Activated CD4-positive, alpha-beta memory T cell treated with anti-CD3 and anti-CD28 coated beads, Interleukin-2, amount 10 ng/mL, durations not matched to agents 7 days and 5 days (primary cell): ENCODE results near the gene MLC1. TPM values are rescaled to one million over a fixed set of nuclear protein-coding genes. Genes with fewer than 3 reads are reported as not detected.
"Not testable (repeated sequence)": the region's sequence is repeated elsewhere in the genome, so short reads cannot be mapped to it uniquely, and the experiment has no call there.

Source experiments
- CTCF ChIA-PET: fragments of 350-600 bp; sonication (Branson Sonifier 250); formaldehyde crosslinking; loops from one replicate; lab custom pipeline; 2021; ENCODE audit warnings: antibody characterized with exemption, inconsistent platforms; lab: Charles Lee
- POLR2A ChIA-PET: fragments of 350-600 bp; sonication (Branson Sonifier 250); formaldehyde crosslinking; loops from one replicate; lab custom pipeline; 2021; ENCODE audit warnings: antibody characterized with exemption; lab: Charles Lee
- DNase-seq: peaks from one replicate; pipeline ENCODE4 v3.0.0-alpha.2; 2020
- H3K27ac Mint-ChIP-seq: one replicate; pipeline ENCODE4 v1.8.0; 2021; ENCODE audit warnings: mild to moderate bottlenecking, mixed read lengths
- H3K27me3 Mint-ChIP-seq: one replicate; pipeline ENCODE4 v1.8.0; 2021; ENCODE audit warnings: mixed read lengths
- H3K36me3 Mint-ChIP-seq: one replicate; pipeline ENCODE4 v1.8.0; 2021; ENCODE audit warnings: low read depth, mixed read lengths
- H3K4me1 Mint-ChIP-seq: one replicate; pipeline ENCODE4 v1.8.0; 2021; ENCODE audit warnings: mixed read lengths
- H3K4me3 Mint-ChIP-seq: one replicate; pipeline ENCODE4 v1.8.0; 2021; ENCODE audit warnings: mild to moderate bottlenecking, mixed read lengths
- H3K9me3 Mint-ChIP-seq: one replicate; pipeline ENCODE4 v1.8.0; 2021; ENCODE audit warnings: mixed read lengths
- total RNA-seq, 2 experiments: library from RNA; stranded (reverse); gene quantifications; one replicate each; pipeline ENCODE4 v1.2.3, GENCODE V29; 2021

The MLC1 gene
- total RNA-seq, 2 experiments from 2014 or later: 0.30 to 0.50 TPM

GRCh38 chr22:50091092-50091768 is 6.0 kb upstream of the MLC1 start:
- Mint-ChIP-seq H3K4me3 (no peak overlapping the region), H3K27me3 (peaks cover 18% of the 10 kb centered on the region), H3K27ac (no peak overlapping the region), H3K36me3 (peaks cover 11% of the 10 kb centered on the region), H3K4me1 (no peaks in the 10 kb centered on the region), H3K9me3 (peaks cover 22% of the 10 kb centered on the region)
- no peak for DNase-seq
- ChIA-PET CTCF (no interaction called here), POLR2A (no interaction called here)

DNA sequence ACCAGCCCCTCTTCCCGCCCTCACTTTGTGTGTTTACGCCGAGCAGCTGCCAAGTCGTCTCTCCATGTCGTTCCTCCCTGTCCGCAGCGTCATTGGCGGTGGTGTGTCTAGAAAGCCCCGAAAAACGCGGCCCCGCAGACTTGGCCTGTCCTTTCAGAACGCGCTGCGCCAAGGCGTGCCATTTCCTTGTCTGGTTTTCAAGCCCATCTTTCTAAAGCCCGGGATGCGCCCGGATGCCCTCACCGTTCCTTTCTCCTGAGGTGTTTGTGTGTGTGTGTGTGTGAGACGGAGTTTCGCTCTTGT is 5.1 kb upstream of the MLC1 start:
- Mint-ChIP-seq H3K4me3 (no peak overlapping the region), H3K27me3 (peaks cover 16% of the 10 kb centered on the region), H3K9me3 (peaks cover 22% of the 10 kb centered on the region), H3K4me1 (no peaks in the 10 kb centered on the region), H3K36me3 (peaks cover 11% of the 10 kb centered on the region), H3K27ac (no peak overlapping the region)
- DNase-seq: no peak
- CTCF ChIA-PET: no interaction called here
- POLR2A ChIA-PET: no interaction called here

DNA sequence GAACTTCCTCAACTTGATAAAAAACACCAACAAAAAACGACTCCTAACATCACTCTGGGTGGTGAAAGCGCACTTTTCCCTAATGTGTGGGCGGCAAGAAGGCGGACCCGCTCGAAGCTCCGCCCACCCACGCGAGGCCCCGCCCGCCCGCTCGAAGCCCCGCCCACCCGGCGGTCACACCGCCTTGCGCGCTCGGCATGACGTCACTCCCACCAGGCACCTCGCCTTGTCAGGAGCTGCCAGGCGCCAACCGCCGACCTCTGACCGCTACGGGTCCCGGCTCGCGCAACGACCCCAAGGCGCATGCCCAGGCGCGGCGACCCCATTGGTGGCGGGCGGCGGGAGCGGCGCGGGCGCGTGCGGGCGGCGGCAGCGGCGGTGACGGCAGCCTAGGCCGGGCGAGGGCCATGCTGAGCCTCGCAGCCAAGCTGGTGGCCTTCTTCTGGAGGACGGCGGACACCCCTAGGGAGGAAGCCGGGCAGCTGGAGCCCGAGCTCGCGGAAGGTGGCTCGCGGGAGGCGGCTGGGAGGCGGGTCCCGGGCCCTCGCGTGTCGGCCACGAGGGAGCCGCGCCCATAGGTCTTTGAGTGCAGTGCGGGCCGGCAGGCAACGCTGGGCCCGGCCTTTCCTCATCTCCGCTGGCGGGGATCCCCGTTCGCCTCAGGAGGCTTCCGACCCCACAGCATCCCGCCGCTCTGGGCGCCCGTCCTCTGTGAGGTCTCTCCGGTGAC is 4.6 kb upstream of the MLC1 start, which contains the start of gene MOV10L1:
TSS of gene MOV10L1 (plus strand) at position 325 of the 730 bp plus-strand sequence. CDS start at position 408, 83 bp downstream.
- peaks cover 19% of the 10 kb centered on the region for H3K27me3 Mint-ChIP-seq
- peaks cover 11% of the 10 kb centered on the region for H3K36me3 Mint-ChIP-seq
- no peak within 1 kb of the TSS for H3K4me3 Mint-ChIP-seq
- no peak within 1 kb of the TSS for H3K27ac Mint-ChIP-seq
- CTCF ChIA-PET: no interaction called here
- no peaks in the 10 kb centered on the region for H3K4me1 Mint-ChIP-seq
- no peak for DNase-seq
- H3K9me3 Mint-ChIP-seq: peaks cover 22% of the 10 kb centered on the region
- POLR2A ChIA-PET: no interaction called here

- H3K27me3 Mint-ChIP-seq: peaks cover 20% of the 10 kb centered on the region
- peaks cover 11% of the 10 kb centered on the region for H3K36me3 Mint-ChIP-seq
- peaks cover 22% of the 10 kb centered on the region for H3K9me3 Mint-ChIP-seq
- no peak for DNase-seq
- no peaks in the 10 kb centered on the region for H3K4me1 Mint-ChIP-seq
- no peak overlapping the region for H3K27ac Mint-ChIP-seq
- ChIA-PET POLR2A (no interaction called here), CTCF (no interaction called here)
- no peak overlapping the region for H3K4me3 Mint-ChIP-seq
These were observed 4.0 kb upstream of the MLC1 start for GRCh38 chr22:50089231-50089630.

DNA sequence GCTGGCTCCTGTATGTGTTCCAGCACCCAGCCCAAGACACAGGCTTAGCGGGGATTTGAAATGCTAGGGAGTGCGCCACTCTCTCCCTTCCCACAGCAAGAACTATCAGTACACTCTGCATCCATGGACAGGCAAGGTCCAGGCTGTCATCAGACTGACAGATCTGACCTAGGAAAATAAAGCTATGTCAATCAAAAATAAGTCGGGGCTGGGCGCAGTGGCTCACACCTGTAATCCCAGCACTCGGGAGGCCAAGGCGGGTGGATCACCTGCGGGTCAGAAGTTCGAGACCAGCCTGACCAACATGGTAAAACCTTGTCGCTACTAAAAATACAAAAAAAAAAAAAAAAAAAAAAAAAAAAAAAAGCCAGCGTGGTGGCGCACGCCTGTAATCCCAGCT is 2.9 kb upstream of the MLC1 start:
- no peaks in the 10 kb centered on the region for H3K4me1 Mint-ChIP-seq
- no peak for DNase-seq
- peaks cover 11% of the 10 kb centered on the region for H3K36me3 Mint-ChIP-seq
- peaks cover 17% of the 10 kb centered on the region for H3K27me3 Mint-ChIP-seq
- H3K27ac Mint-ChIP-seq: no peak overlapping the region
- no peak overlapping the region for H3K4me3 Mint-ChIP-seq
- ChIA-PET POLR2A (no interaction called here), CTCF (interaction anchor here (0.7 to 0.8 kb wide), 2 partner anchors 20 to 57 kb away, joined by 3 to 4 read pairs; no protein-coding TSS in a partner anchor)
- H3K9me3 Mint-ChIP-seq: peaks cover 22% of the 10 kb centered on the region

DNA sequence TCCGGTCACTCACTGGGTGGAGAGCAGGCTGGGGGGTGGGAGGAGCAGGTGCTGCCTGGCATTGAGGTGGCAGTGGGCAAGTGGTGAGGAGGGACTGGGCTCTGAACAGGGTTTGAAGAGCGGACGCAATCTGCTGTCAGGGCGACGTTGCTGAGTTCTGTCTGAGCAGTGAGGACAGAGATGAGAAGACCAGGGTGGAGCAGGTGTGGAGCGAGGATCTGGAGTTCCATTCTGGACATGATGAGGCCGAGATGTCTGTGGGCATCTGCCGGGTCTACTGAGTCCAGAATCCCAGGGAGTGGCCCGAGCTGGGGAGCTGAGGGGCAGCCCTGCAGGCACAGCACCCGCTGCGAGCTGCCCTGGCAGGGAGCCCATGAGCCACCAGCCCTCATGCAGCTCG is 2.4 kb upstream of the MLC1 start:
- Mint-ChIP-seq H3K27ac (no peak overlapping the region), H3K27me3 (peaks cover 17% of the 10 kb centered on the region)
- no peak for DNase-seq

GRCh38 chr22:50086975-50087374 is 1.7 kb upstream of the MLC1 start:
- H3K4me1 Mint-ChIP-seq, H3K4me3 Mint-ChIP-seq, CTCF ChIA-PET, H3K27ac Mint-ChIP-seq, DNase-seq, POLR2A ChIA-PET: not testable (repeated sequence)
- H3K27me3 Mint-ChIP-seq: peaks cover 16% of the 10 kb centered on the region
- H3K9me3 Mint-ChIP-seq: peaks cover 22% of the 10 kb centered on the region
- peaks cover 11% of the 10 kb centered on the region for H3K36me3 Mint-ChIP-seq

More for the DNA sequence above, 2.4 kb upstream of the MLC1 start:
- POLR2A ChIA-PET: no interaction called here
- CTCF ChIA-PET: no interaction called here
- Mint-ChIP-seq H3K9me3 (peaks cover 22% of the 10 kb centered on the region), H3K4me3 (no peak overlapping the region), H3K4me1 (no peaks in the 10 kb centered on the region), H3K36me3 (peaks cover 11% of the 10 kb centered on the region)

DNA sequence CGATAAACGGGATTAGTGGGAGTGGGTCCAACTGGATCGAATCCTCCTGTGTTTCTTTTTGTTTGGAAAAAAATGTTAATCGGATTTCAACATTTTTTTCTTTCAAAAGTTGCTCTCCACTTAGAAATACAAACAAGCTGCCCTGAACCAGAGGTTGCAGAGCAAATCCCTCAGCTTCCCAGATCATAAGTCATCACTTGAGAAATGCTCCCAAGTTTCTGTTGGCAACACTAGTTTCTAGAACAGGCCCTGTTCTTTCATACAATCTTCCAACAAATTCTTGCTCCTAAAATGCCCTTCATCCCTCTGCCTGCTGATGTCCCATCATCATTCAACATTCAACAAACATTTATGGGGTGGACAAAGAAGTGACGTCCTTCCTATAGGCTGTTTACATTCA is 1.3 kb upstream of the MLC1 start:
- ChIA-PET CTCF (interaction anchor here (1.2 kb wide), 1 partner anchor 18 kb away, joined by 5 read pairs; no protein-coding TSS in a partner anchor), POLR2A (no interaction called here)
- peaks cover 22% of the 10 kb centered on the region for H3K9me3 Mint-ChIP-seq
- H3K27me3 Mint-ChIP-seq: peaks cover 14% of the 10 kb centered on the region
- no peak overlapping the region for H3K27ac Mint-ChIP-seq
- peaks cover 11% of the 10 kb centered on the region for H3K36me3 Mint-ChIP-seq
- H3K4me1 Mint-ChIP-seq: no peaks in the 10 kb centered on the region
- DNase-seq: no peak
- no peak overlapping the region for H3K4me3 Mint-ChIP-seq

GRCh38 chr22:50084614-50085021 is 608 bp downstream of the MLC1 start:
- H3K4me3 Mint-ChIP-seq: no peak overlapping the region
- H3K9me3 Mint-ChIP-seq: peaks cover 18% of the 10 kb centered on the region
- peaks cover 11% of the 10 kb centered on the region for H3K36me3 Mint-ChIP-seq
- DNase-seq: no peak
- H3K4me1 Mint-ChIP-seq: no peaks in the 10 kb centered on the region
- ChIA-PET CTCF (interaction anchor here (1.3 kb wide), 1 partner anchor 104 kb away, joined by 4 read pairs; no protein-coding TSS in a partner anchor), POLR2A (no interaction called here)
- H3K27ac Mint-ChIP-seq: no peak overlapping the region
- H3K27me3 Mint-ChIP-seq: peaks cover 14% of the 10 kb centered on the region

DNA sequence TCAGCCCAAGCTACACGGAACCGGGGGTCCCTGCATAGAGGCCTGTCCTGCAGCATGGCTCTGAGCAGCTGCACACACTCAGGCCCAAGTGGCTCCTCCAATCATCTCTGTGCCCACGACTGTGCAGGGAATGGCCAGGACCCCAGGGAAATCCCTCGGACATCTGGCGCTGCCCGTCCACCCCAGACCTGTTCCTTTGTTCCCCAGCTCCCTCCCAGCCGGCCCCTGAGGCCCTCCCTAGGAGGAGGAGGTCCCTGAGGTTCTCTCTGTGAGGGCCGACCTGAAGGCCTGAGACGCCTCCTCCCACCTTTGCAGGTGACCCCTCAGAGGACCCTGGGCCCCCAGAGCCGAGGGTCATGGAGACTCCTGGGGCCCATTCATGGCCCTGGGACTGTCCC is 1.1 kb downstream of the MLC1 start:
- Mint-ChIP-seq H3K36me3 (peaks cover 11% of the 10 kb centered on the region), H3K4me3 (no peak overlapping the region), H3K27ac (no peak overlapping the region), H3K9me3 (peaks cover 15% of the 10 kb centered on the region), H3K27me3 (peaks cover 14% of the 10 kb centered on the region), H3K4me1 (no peaks in the 10 kb centered on the region)
- ChIA-PET CTCF (no interaction called here), POLR2A (no interaction called here)
- no peak for DNase-seq

- POLR2A ChIA-PET: no interaction called here
- CTCF ChIA-PET: no interaction called here
- H3K27me3 Mint-ChIP-seq: peaks cover 14% of the 10 kb centered on the region
- peaks cover 14% of the 10 kb centered on the region for H3K9me3 Mint-ChIP-seq
- H3K36me3 Mint-ChIP-seq: peaks cover 11% of the 10 kb centered on the region
- no peak for DNase-seq
- H3K4me1 Mint-ChIP-seq: no peaks in the 10 kb centered on the region
- no peak overlapping the region for H3K27ac Mint-ChIP-seq
- no peak overlapping the region for H3K4me3 Mint-ChIP-seq
These were observed 1.7 kb downstream of the MLC1 start for GRCh38 chr22:50083462-50084079.

DNA sequence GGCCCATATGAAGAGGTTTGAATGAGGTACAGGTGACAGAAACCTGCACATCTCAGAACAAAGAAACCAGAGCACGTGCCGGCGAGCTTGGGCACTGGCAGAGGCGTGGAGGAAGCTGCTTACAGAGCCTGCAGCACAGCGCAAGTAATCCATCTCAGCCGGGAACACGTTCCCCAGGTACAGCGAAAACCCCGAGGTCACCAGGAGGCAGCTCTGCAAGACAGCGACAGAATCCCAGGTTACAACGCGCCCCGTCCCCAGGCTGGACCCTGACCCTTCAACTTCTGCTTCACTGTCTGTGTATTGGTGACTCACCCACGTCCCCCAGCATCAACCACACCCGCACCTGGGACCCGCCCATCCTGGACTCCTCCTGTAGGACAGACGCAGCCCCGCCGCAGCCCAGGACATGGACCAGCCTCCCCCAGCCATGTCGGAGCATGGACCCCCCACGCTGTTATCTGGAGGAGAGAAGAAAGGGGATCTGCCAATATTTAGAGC is 2.2 kb downstream of the MLC1 start:
- no peak for DNase-seq
- ChIA-PET CTCF (no interaction called here), POLR2A (no interaction called here)
- Mint-ChIP-seq H3K4me1 (no peaks in the 10 kb centered on the region), H3K36me3 (peaks cover 11% of the 10 kb centered on the region), H3K27ac (no peak overlapping the region), H3K9me3 (peaks cover 13% of the 10 kb centered on the region), H3K27me3 (peaks cover 14% of the 10 kb centered on the region), H3K4me3 (no peak overlapping the region)

DNA sequence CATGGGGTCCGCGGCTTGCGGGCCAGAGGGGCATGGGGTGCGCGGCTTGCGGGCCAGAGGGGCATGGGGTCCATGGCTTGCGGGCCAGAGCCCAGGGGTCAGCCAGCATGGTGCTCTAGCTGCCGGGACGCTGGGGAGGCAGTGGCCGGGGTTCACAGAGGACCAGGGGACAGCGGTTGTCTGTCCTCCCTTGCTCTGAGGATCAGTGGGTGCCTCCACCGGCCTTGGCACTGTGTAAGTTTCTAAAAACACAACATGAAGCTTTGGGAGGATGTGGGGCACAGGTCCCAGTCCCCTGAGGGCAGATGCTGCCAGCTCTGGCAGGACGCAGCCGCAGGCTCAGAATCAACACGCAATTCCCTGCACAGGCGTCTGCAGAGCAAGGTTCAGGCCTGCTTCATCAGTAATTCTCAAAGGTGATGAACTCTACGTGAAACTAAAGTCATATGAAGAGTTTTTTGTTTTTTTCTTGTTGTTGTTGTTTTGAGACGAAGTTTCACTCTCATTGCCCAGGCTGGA is 3.0 kb downstream of the MLC1 start:
- H3K4me3 Mint-ChIP-seq: no peak overlapping the region
- peaks cover 8% of the 10 kb centered on the region for H3K9me3 Mint-ChIP-seq
- peaks cover 7% of the 10 kb centered on the region for H3K36me3 Mint-ChIP-seq
- no peak for DNase-seq
- no peaks in the 10 kb centered on the region for H3K4me1 Mint-ChIP-seq
- H3K27ac Mint-ChIP-seq: no peak overlapping the region
- POLR2A ChIA-PET: no interaction called here
- H3K27me3 Mint-ChIP-seq: peaks cover 12% of the 10 kb centered on the region
- CTCF ChIA-PET: no interaction called here
